Astrocyte (in vitro differentiated cells and primary cell): ENCODE data around the gene JPH3.

Source experiments
- CTCF ChIP-seq: IDR thresholded peaks from 2 replicates; pipeline ENCODE4 v1.5.1; 2011; ENCODE audit warnings: low read depth, mild to moderate bottlenecking, inconsistent platforms, low read length, moderate library complexity; ENCODE audit not compliant: insufficient read depth
- EZH2 ChIP-seq: IDR thresholded peaks from 2 replicates; pipeline ENCODE4 v1.6.1; 2012; ENCODE audit warnings: mild to moderate bottlenecking, low read length, inconsistent platforms; ENCODE audit not compliant: insufficient read depth

- no peak for TF ChIP-seq CTCF
- TF ChIP-seq EZH2, result no peak
These were observed 133.1 kb downstream of the JPH3 start for GRCh38 chr16:87735270-87736007.
